ENCODE data around the gene KPTN.

DNA sequence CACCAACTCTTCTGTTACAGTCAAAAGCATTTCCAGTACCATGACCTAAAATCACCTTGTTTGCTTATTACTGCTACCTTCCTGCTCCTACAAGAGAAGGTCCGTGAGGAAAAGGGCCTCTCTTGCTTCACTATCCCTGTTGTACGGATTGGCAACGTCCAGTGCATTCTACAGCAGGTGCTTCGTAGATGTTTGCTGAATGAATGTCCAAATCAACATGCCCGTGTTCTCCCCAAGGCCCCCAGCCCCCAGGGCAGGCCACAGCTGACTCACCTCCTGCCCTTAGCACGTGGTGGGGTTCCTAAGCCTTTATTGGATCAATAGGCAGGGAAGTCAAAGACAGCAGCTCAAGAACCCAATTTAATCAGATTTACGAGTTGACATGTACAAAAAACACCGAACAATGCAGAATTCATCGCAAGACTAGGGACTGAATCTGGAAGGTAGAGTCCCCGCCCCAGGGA lies 36.4 kb upstream of the KPTN start:
- TF ChIP-seq, protein P1, sequence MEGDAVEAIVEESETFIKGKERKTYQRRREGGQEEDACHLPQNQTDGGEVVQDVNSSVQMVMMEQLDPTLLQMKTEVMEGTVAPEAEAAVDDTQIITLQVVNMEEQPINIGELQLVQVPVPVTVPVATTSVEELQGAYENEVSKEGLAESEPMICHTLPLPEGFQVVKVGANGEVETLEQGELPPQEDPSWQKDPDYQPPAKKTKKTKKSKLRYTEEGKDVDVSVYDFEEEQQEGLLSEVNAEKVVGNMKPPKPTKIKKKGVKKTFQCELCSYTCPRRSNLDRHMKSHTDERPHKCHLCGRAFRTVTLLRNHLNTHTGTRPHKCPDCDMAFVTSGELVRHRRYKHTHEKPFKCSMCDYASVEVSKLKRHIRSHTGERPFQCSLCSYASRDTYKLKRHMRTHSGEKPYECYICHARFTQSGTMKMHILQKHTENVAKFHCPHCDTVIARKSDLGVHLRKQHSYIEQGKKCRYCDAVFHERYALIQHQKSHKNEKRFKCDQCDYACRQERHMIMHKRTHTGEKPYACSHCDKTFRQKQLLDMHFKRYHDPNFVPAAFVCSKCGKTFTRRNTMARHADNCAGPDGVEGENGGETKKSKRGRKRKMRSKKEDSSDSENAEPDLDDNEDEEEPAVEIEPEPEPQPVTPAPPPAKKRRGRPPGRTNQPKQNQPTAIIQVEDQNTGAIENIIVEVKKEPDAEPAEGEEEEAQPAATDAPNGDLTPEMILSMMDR (IDR thresholded peaks at IDR 0.05; ENCODE audit: insufficient read depth, low read depth, low read length), result no peak
- TF ChIP-seq EZH2 (IDR thresholded peaks at IDR 0.05; ENCODE audit: insufficient read depth, low read length), result no peak

All from astrocyte (in vitro differentiated cells and primary cell).